22Rv1 (cell line): ENCODE results near the gene MMRN1.

Source experiments
- H3K27ac ChIP-seq: fragments of 450-650 bp; 2 replicates; pipeline ENCODE4 v1.5.1; 2017
- ZFX ChIP-seq: fragments of 450-650 bp; IDR thresholded peaks from 2 replicates; pipeline ENCODE4 v1.6.1; 2017; ENCODE audit warnings: antibody characterized with exemption, borderline replicate concordance
- TF ChIP-seq, protein P1 (sequence below): fragments of 450-650 bp; IDR thresholded peaks from 2 replicates; pipeline ENCODE4 v1.5.1; 2017; ENCODE audit warnings: mild to moderate bottlenecking

Gene MMRN1

DNA sequence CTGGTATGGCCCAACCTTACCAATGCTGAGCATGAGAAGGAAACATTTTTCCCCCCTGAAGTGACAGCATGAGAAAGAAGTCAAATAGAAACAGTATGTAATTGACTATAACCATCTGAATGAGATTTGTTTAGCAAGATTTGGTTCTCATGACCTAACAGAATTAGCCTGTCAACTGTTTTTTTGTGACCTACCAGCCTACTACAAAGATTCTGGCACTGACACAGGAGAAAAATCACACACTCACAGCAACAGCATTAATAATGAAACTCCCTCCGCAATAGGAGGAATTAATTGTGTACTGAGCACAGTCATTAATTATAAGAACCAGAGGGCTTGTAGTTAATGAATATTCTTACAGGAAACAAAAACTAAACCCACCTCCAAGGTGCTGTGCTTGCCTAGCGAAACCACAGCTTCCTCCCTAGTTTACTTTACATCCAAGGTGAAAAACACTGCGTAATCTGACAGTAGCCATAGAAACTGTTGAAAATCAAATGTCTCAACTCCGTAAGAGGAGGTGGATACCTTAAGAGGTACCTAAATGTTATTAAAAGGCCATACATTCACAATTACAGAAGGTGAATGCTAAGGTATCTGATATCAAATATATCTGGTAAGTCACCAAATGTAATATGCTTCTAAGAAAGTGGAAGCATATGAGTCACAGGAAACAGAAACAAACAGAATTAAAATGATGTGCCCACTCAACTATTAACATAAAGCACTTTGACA lies 34.9 kb downstream of the MMRN1 start:
- TF ChIP-seq, protein P1, sequence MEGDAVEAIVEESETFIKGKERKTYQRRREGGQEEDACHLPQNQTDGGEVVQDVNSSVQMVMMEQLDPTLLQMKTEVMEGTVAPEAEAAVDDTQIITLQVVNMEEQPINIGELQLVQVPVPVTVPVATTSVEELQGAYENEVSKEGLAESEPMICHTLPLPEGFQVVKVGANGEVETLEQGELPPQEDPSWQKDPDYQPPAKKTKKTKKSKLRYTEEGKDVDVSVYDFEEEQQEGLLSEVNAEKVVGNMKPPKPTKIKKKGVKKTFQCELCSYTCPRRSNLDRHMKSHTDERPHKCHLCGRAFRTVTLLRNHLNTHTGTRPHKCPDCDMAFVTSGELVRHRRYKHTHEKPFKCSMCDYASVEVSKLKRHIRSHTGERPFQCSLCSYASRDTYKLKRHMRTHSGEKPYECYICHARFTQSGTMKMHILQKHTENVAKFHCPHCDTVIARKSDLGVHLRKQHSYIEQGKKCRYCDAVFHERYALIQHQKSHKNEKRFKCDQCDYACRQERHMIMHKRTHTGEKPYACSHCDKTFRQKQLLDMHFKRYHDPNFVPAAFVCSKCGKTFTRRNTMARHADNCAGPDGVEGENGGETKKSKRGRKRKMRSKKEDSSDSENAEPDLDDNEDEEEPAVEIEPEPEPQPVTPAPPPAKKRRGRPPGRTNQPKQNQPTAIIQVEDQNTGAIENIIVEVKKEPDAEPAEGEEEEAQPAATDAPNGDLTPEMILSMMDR = no peak
- H3K27ac ChIP-seq = no peak overlapping the region

DNA sequence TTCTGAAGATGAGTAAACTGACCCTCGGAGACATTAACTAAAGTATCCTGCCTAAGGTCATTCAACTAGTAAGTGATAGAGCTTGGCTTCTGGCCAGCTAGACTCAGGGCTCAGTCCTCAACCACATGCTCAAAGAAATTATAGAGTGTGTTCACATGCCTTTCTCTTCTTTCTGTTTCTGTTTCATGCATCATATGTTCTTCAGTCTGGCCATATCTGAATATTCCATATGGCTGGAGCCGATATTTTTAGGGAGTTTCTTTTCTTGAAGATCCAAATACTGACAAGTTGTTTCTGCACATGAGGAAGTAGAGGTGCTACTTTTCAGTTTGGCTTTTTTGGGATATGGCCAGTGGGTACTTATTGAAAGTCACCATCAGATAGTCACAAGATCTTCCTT lies 44.9 kb downstream of the MMRN1 start:
- H3K27ac ChIP-seq = no peak overlapping the region
- no peak for TF ChIP-seq ZFX
- TF ChIP-seq, protein P1 = no peak

DNA sequence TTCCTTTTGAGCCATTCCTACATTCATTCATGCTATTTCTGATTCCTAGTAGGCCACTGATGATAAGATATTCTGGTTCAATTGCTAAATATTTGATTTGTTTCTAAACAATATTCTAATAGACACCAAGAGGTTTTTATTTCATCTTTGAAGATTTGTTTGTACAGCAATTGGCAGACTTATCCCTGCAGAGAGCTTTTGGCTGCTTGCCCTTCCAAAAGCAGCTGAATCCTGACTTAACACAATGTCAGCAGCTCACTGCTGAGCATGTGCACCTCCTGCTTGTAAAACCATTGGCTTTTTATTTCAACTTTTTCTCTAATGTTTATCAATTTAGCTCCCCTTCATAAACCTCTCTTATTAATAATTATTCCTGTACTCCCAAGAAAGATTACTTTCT lies 45.3 kb downstream of the MMRN1 start:
- TF ChIP-seq, protein P1 = no peak

DNA sequence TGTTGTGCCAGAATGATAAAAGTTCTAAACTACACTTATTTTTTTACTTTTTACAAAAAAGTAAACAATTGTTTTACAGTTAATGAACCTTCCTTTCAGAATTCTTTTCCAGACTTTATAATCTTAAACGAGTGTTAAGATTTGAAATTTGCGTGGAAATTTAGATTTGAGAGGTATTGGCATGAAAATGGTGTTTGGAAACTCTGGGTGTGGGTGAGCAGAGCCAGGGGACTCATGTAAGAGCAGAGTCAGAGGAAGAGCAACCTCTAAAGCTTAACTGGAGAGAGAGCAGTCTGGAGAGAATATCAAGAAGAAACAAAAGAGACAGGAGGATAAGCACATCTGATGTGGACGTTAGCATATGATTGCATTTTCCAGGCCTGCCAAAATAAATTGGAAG lies 48.2 kb downstream of the MMRN1 start:
- TF ChIP-seq, protein P1 = no peak
- TF ChIP-seq ZFX = no peak
- no peak overlapping the region for H3K27ac ChIP-seq

More for the DNA sequence above, 45.3 kb downstream of the MMRN1 start:
- no peak overlapping the region for H3K27ac ChIP-seq

DNA sequence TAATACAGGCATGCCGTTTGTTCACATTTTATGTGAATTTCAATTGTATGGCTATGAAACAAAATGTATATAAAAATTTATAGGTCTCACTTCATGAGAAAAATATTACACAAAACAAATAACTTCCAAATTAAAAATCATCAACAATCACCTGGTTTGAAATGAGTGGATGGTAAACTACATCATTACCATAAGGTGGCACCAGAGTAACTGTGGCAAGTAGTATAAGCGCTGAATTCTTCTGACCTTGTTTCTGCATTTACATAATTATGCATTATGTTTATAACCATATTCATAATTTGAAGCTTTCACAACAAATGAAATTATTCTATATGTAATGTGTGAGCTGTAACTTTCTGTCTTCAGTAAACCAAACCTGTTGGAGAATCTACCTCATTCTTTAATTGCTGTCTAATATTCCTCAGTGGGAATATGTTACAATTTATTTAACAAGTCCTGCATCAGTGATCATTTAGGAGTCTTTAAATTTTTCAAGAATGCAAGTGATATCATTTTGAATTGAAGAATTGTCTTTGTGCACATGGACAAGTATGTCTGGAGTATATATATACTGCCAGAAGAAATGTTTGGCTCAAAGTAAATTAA lies 55.2 kb downstream of the MMRN1 start:
- no peak overlapping the region for H3K27ac ChIP-seq
- TF ChIP-seq, protein P1 = peak; percentile 88
- TF ChIP-seq ZFX = no peak

DNA sequence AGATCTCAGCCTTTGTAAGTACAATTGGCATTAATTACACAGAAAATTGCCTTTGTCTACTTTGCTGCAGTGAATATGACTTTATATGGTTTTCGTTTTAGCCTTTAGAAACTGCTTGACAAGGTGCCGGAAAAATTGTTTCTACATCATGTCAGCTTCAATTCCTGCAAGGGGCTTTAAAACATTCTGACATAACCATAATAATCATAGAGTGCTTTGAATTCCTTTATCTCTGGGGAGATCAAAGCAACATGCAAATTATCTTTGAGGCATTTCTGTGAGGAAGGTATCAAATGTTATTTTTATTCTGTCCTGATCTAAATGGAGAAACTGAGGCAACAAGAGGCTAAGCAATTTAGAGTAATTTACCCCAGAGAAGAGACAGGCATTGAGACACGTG lies 57.8 kb downstream of the MMRN1 start:
- TF ChIP-seq ZFX = no peak
- TF ChIP-seq, protein P1 = no peak

DNA sequence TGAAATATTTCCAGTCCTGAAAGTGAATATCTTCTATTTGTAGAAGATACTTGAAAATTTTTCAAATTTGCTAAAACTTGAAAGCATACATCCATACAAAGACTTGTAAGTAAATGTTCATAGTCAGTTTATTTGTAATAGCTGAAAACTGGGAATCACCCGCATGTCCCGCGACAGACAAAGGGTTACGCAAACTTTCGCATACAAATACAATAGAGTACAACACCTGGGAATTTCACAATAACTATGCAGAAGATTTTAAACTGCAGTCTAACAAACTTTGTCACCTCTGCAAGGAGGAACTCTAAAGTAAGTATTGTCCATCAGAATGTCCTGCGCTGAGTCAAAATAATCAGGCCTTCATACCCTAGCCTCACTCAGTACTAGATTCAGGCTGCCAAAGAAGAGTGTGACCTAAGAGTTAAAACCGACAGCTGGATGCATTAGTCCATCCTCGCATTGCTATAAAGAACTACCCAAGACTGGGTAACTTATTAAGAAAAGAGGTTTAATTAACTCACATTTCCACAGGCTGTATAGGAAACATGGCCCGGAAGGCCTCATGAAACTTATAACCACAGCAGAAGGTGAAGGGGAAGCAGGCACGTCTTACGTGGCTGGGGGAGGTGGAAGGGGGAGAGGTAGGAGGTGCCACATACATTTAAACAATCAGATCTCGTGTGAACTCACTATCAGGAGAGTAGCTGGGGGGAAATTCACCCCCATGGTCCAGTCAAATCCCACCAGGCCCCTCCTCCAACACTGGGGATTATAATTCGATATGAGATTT lies 60.4 kb downstream of the MMRN1 start:
- no peak for TF ChIP-seq ZFX
- TF ChIP-seq, protein P1 = no peak
- no peak overlapping the region for H3K27ac ChIP-seq

More for the DNA sequence above, 57.8 kb downstream of the MMRN1 start:
- H3K27ac ChIP-seq = no peak overlapping the region
